ENCODE data around the gene PSPN. TPM values are rescaled to one million over a fixed set of nuclear protein-coding genes. Genes with fewer than 3 reads are reported as not detected.

Gene PSPN
- total and polyA plus RNA-seq, 2 experiments from 2014 or later = 0.22 to 0.75 TPM

DNA sequence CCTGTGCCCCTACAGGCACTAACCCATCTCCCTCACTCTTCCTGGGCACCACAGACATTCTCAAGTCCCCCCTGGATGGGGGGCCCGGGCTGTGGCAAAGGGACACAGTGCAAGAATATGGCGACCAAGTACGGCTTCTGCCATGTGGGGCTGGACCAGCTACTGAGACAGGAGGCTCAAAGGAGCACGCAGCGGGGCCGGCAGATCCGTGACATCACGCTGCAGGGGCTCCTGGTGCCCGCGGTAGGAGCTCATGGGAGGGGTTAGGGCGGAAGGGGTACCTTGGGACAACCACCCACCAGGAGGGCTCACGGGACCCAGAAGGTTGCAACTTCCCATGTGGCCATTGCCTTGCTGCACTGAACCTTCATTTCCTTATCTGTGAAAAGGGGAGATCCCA lies 20.6 kb upstream of the PSPN start:
- no peaks in the 10 kb centered on the region for H3K9me3 ChIP-seq (ENCODE audit: low read depth)
- no peak overlapping the region for H2AFZ ChIP-seq
- H3K27me3 ChIP-seq (replicated peaks; ENCODE audit: insufficient read depth) = no peaks in the 10 kb centered on the region
- 95 to 97% methylated on average over 8 to 12 of the region's 12 CpGs for WGBS, 2 experiments (ENCODE audit: low coverage in 1 of 2, low lambda C conversion rate in 2 of 2, missing lambda C conversion rate in 2 of 2)
- H3K27ac ChIP-seq = no peak overlapping the region
- peaks cover 17% of the 10 kb centered on the region for H3K79me2 ChIP-seq (ENCODE audit: insufficient read depth)
- no peak overlapping the region for H3K9ac ChIP-seq
- peaks cover 9% of the 10 kb centered on the region for H3K4me1 ChIP-seq (ENCODE audit: insufficient read depth)
- in situ Hi-C loops (cut with MboI) = no loop called here
- TF ChIP-seq EZH2phosphoT487 (IDR thresholded peaks at IDR 0.05; ENCODE audit: insufficient read depth, low read depth) = no peak
- no peak for TF ChIP-seq EZH2 (IDR thresholded peaks at IDR 0.05; ENCODE audit: insufficient read depth, poor library complexity, severe bottlenecking)
- no peak overlapping the region for H3K4me2 ChIP-seq (ENCODE audit: unreplicated experiment)
- H3F3A ChIP-seq (ENCODE audit: insufficient read depth) = no peaks in the 10 kb centered on the region
- H3K9me2 ChIP-seq (ENCODE audit: insufficient read depth) = no peaks in the 10 kb centered on the region
- no peak overlapping the region for H3K4me3 ChIP-seq
- 0 out of 2 replicates have a peak, but pooled peaks cover 3% of the 10 kb centered on the region for H3K36me3 ChIP-seq (ENCODE audit: low read depth)
- H4K20me1 ChIP-seq (ENCODE audit: insufficient read depth) = no peaks in the 10 kb centered on the region
- no peak for DNase-seq

DNA sequence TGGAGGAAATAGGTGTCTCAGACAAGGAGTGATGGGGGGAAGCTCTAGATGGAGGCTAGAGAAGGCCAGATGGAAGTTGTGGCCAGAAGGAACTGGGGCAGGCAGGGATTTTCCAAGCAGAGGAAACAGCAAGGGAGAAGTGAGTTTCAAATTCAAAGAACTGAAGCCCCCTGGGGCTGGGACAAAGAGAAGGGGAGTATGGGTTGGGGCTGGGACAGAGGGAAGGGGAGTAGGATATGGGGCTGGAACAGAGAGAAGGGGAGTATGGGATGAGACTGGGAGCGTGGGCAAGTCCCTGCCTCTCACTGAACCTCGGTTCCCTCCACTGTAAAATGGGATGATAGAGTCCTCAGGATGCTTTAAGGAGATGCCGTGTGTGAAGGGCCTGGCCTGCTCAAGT lies 19.1 kb upstream of the PSPN start:
- in situ Hi-C loops (cut with MboI) = no loop called here

DNA sequence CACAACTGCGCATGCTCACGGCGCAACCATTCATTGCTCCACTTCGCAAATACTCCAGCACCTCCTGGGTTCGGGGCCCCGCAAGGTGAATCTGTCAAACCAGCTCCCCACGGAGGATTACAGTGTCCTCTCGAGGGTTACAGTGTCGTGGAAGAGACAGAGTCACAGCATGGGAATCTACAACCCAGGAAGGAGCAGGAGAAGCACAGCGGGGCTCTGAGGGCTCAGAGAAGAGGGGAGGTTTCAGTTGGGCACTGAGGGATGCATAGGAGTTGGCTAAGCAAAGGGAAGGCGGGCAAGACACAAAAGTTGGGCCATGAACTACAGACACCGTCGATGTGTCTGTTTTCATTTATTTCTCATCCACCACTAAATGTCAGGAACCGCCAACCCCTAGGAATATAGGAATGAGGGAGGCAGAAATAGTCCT lies 18.3 kb upstream of the PSPN start:
- Histone ChIP-seq H4K20me1 (ENCODE audit: insufficient read depth) (no peaks in the 10 kb centered on the region), H2AFZ (peak overlapping the region; percentile 92), H3K79me2 (ENCODE audit: insufficient read depth) (peaks cover 39% of the 10 kb centered on the region), H3K9me3 (ENCODE audit: low read depth) (no peaks in the 10 kb centered on the region), H3K4me1 (ENCODE audit: insufficient read depth) (peaks cover 9% of the 10 kb centered on the region), H3F3A (ENCODE audit: insufficient read depth) (no peaks in the 10 kb centered on the region), H3K36me3 (ENCODE audit: low read depth) (peaks cover 12% of the 10 kb centered on the region), H3K9ac (peak overlapping the region; percentile 96), H3K27me3 (replicated peaks; ENCODE audit: insufficient read depth) (no peaks in the 10 kb centered on the region), H3K4me3 (peak overlapping the region; percentile 91), H3K9me2 (ENCODE audit: insufficient read depth) (no peaks in the 10 kb centered on the region), H3K27ac (peak overlapping the region; percentile 94), H3K4me2 (ENCODE audit: unreplicated experiment) (peak overlapping the region; percentile 91)
- WGBS, 2 experiments (ENCODE audit: low coverage in 1 of 2, low lambda C conversion rate in 2 of 2, missing lambda C conversion rate in 2 of 2) = 24 to 29% methylated on average over 14 of the region's 14 CpGs
- TF ChIP-seq EZH2 (IDR thresholded peaks at IDR 0.05; ENCODE audit: insufficient read depth, poor library complexity, severe bottlenecking) (no peak), EZH2phosphoT487 (IDR thresholded peaks at IDR 0.05; ENCODE audit: insufficient read depth, low read depth) (no peak)
- DNase-seq = no peak
- in situ Hi-C loops (cut with MboI) = no loop called here

More for the DNA sequence above, 19.1 kb upstream of the PSPN start:
- no peak overlapping the region for H3K4me3 ChIP-seq
- H3K79me2 ChIP-seq (ENCODE audit: insufficient read depth) = peaks cover 32% of the 10 kb centered on the region
- TF ChIP-seq EZH2 (IDR thresholded peaks at IDR 0.05; ENCODE audit: insufficient read depth, poor library complexity, severe bottlenecking) (no peak), EZH2phosphoT487 (IDR thresholded peaks at IDR 0.05; ENCODE audit: insufficient read depth, low read depth) (no peak)
- peaks cover 9% of the 10 kb centered on the region for H3K4me1 ChIP-seq (ENCODE audit: insufficient read depth)
- H3K9me3 ChIP-seq (ENCODE audit: low read depth) = no peaks in the 10 kb centered on the region
- H3K27me3 ChIP-seq (replicated peaks; ENCODE audit: insufficient read depth) = no peaks in the 10 kb centered on the region
- WGBS, 2 experiments (ENCODE audit: low coverage in 1 of 2, low lambda C conversion rate in 2 of 2, missing lambda C conversion rate in 2 of 2) = 66 to 73% methylated on average over 3 of the region's 3 CpGs
- H3K9me2 ChIP-seq (ENCODE audit: insufficient read depth) = no peaks in the 10 kb centered on the region
- no peak overlapping the region for H2AFZ ChIP-seq
- no peaks in the 10 kb centered on the region for H4K20me1 ChIP-seq (ENCODE audit: insufficient read depth)
- H3K36me3 ChIP-seq (ENCODE audit: low read depth) = peaks cover 7% of the 10 kb centered on the region; the same call in 1 of the 2 replicates
- no peak for DNase-seq
- H3K9ac ChIP-seq = no peak overlapping the region
- H3K27ac ChIP-seq = no peak overlapping the region
- H3K4me2 ChIP-seq (ENCODE audit: unreplicated experiment) = no peak overlapping the region
- no peaks in the 10 kb centered on the region for H3F3A ChIP-seq (ENCODE audit: insufficient read depth)

GRCh38 chr19:6393074-6393982 lies 17.6 kb upstream of the PSPN start, which contains the start of gene GTF2F1:
GTF2F1 (minus strand) TSS chr19:6393164; CDS start chr19:6392995, 169 bp downstream.
- in situ Hi-C loops (cut with MboI) = no loop called here
- 1% methylated on average over 63 to 64 of the region's 69 CpGs for WGBS, 2 experiments (ENCODE audit: low coverage in 1 of 2, low lambda C conversion rate in 2 of 2, missing lambda C conversion rate in 2 of 2)
- H3F3A ChIP-seq (ENCODE audit: insufficient read depth) = no peaks in the 10 kb centered on the region
- H3K36me3 ChIP-seq (ENCODE audit: low read depth) = peaks cover 18% of the 10 kb centered on the region
- peak within 1 kb of the TSS; percentile 91 for H3K4me3 ChIP-seq
- peak; percentile 99 for DNase-seq
- no peaks in the 10 kb centered on the region for H3K9me2 ChIP-seq (ENCODE audit: insufficient read depth)
- no peaks in the 10 kb centered on the region for H3K9me3 ChIP-seq (ENCODE audit: low read depth)
- peaks cover 44% of the 10 kb centered on the region for H3K79me2 ChIP-seq (ENCODE audit: insufficient read depth)
- peak within 1 kb of the TSS; percentile 96 for H3K9ac ChIP-seq
- no peaks in the 10 kb centered on the region for H3K27me3 ChIP-seq (replicated peaks; ENCODE audit: insufficient read depth)
- no peak for TF ChIP-seq EZH2 (IDR thresholded peaks at IDR 0.05; ENCODE audit: insufficient read depth, poor library complexity, severe bottlenecking)
- TF ChIP-seq EZH2phosphoT487 (IDR thresholded peaks at IDR 0.05; ENCODE audit: insufficient read depth, low read depth) = no peak
- H4K20me1 ChIP-seq (ENCODE audit: insufficient read depth) = no peaks in the 10 kb centered on the region
- H2AFZ ChIP-seq = peak within 1 kb of the TSS; percentile 92
- H3K27ac ChIP-seq = peak within 1 kb of the TSS; percentile 94
- H3K4me2 ChIP-seq (ENCODE audit: unreplicated experiment) = peak within 1 kb of the TSS; percentile 91
- peaks cover 9% of the 10 kb centered on the region for H3K4me1 ChIP-seq (ENCODE audit: insufficient read depth)

Data from GM23248 (cell line).